Measurements from ENCODE around the gene S100B.

DNA sequence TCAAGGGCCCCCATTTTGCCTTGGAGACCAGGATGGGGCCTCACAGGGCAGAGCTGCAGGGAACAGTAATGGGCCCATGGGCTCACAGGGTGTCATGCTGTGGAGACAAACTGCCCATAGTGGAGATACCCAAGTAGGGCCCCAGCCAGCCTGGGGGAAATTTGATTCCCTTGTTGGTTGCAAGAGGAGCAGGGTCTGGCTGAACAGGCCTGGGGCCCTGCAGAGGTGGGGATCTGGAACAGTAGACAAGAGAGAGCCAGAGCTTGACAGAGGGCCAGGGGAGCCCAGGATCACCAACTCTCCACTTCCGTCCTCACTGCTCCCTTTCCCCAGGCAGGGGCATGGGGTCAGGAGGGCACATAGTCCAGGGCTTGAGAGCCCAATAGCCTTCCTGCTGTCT is 8.7 kb downstream of the S100B start:
- TF ChIP-seq, protein P1, sequence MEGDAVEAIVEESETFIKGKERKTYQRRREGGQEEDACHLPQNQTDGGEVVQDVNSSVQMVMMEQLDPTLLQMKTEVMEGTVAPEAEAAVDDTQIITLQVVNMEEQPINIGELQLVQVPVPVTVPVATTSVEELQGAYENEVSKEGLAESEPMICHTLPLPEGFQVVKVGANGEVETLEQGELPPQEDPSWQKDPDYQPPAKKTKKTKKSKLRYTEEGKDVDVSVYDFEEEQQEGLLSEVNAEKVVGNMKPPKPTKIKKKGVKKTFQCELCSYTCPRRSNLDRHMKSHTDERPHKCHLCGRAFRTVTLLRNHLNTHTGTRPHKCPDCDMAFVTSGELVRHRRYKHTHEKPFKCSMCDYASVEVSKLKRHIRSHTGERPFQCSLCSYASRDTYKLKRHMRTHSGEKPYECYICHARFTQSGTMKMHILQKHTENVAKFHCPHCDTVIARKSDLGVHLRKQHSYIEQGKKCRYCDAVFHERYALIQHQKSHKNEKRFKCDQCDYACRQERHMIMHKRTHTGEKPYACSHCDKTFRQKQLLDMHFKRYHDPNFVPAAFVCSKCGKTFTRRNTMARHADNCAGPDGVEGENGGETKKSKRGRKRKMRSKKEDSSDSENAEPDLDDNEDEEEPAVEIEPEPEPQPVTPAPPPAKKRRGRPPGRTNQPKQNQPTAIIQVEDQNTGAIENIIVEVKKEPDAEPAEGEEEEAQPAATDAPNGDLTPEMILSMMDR (IDR thresholded peaks at IDR 0.05; ENCODE audit: extremely low read depth in 1 of 2, insufficient read depth in 1 of 2, low read depth in 1 of 2, low read length in 2 of 2) = no peak
- no peak for TF ChIP-seq MYC (IDR thresholded peaks at IDR 0.05; ENCODE audit: low read depth, low read length)
- TF ChIP-seq POLR2A (IDR thresholded peaks at IDR 0.05; ENCODE audit: low read depth, low read length) = no peak
- no peak for TF ChIP-seq POLR2AphosphoS5 (IDR thresholded peaks at IDR 0.05; ENCODE audit: insufficient read depth, low read depth, low read length)
- TF ChIP-seq GATA2 (IDR thresholded peaks at IDR 0.05; ENCODE audit: insufficient read depth, insufficient read length, low read depth, low read length) = no peak

All from endothelial cell of umbilical vein (primary cell).